Activated naive CD4-positive, alpha-beta T cell treated with anti-CD3 and anti-CD28 coated beads for 36 hours (primary cell): Measurements from ENCODE around the gene UBXN6. TPM values are rescaled to one million over a fixed set of nuclear protein-coding genes. Genes with fewer than 3 reads are reported as not detected.

ENCODE experiments used
- CTCF ChIA-PET: fragments of 350-600 bp; sonication (Branson Sonifier 250); formaldehyde crosslinking; loops from one replicate; lab custom pipeline; 2021; ENCODE audit warnings: antibody characterized with exemption; lab: Charles Lee
- DNase-seq: peaks from one replicate; pipeline ENCODE4 v3.0.0-alpha.2; 2020
- H3K27ac Mint-ChIP-seq: one replicate; pipeline ENCODE4 v1.8.0; 2021; ENCODE audit warnings: mild to moderate bottlenecking, mixed read lengths
- H3K27me3 Mint-ChIP-seq: one replicate; pipeline ENCODE4 v1.8.0; 2021; ENCODE audit warnings: low read depth, mixed read lengths
- H3K36me3 Mint-ChIP-seq: one replicate; pipeline ENCODE4 v1.8.0; 2021; ENCODE audit warnings: low read depth, mixed read lengths
- H3K4me1 Mint-ChIP-seq: one replicate; pipeline ENCODE4 v1.8.0; 2021; ENCODE audit warnings: low read depth, mixed read lengths
- H3K4me3 Mint-ChIP-seq: one replicate; pipeline ENCODE4 v1.8.0; 2021; ENCODE audit warnings: mild to moderate bottlenecking, moderate library complexity, mixed read lengths
- H3K9me3 Mint-ChIP-seq: one replicate; pipeline ENCODE4 v1.8.0; 2021; ENCODE audit warnings: mixed read lengths
- intact Hi-C: fragments of 100-400 bp; cut with micrococcal nuclease; formaldehyde crosslinking; loops from one replicate; pipeline ENCODE4 v1.15.1; 2023
- total RNA-seq, 2 experiments: library from RNA; stranded (reverse); gene quantifications; one replicate each; pipeline ENCODE4 v1.2.3, GENCODE V29; 2021

Gene UBXN6
- total RNA-seq, 2 experiments from 2014 or later = 28.7 to 36.2 TPM

GRCh38 chr19:4500841-4501591 is 43.4 kb upstream of the UBXN6 start:
- Mint-ChIP-seq H3K9me3 (no peaks in the 10 kb centered on the region), H3K36me3 (peaks cover 1% of the 10 kb centered on the region), H3K27me3 (no peaks in the 10 kb centered on the region), H3K4me1 (no peaks in the 10 kb centered on the region), H3K4me3 (no peak overlapping the region), H3K27ac (no peak overlapping the region)
- CTCF ChIA-PET = no interaction called here
- DNase-seq = no peak
- intact Hi-C loops = no loop called here

GRCh38 chr19:4499855-4500254 is 42.3 kb upstream of the UBXN6 start:
- DNase-seq = no peak
- Mint-ChIP-seq H3K9me3 (no peaks in the 10 kb centered on the region), H3K4me3 (no peak overlapping the region), H3K4me1 (no peaks in the 10 kb centered on the region), H3K27ac (no peak overlapping the region), H3K36me3 (peaks cover 4% of the 10 kb centered on the region), H3K27me3 (no peaks in the 10 kb centered on the region)
- CTCF ChIA-PET = interaction anchor here (2.4 kb wide), 1 partner anchor 25 kb away, joined by 7 read pairs; no protein-coding TSS in a partner anchor
- intact Hi-C loops = no loop called here

- CTCF ChIA-PET = interaction anchor here (2.4 kb wide), 1 partner anchor 26 kb away, joined by 7 read pairs; no protein-coding TSS in a partner anchor
- H3K4me3 Mint-ChIP-seq = no peak overlapping the region
- H3K4me1 Mint-ChIP-seq = no peaks in the 10 kb centered on the region
- no peak for DNase-seq
- H3K27ac Mint-ChIP-seq = peak overlapping the region; percentile 19
- no peaks in the 10 kb centered on the region for H3K9me3 Mint-ChIP-seq
- no peaks in the 10 kb centered on the region for H3K27me3 Mint-ChIP-seq
- intact Hi-C loops = no loop called here
- H3K36me3 Mint-ChIP-seq = peaks cover 6% of the 10 kb centered on the region
Measured at GRCh38 chr19:4499318-4499717, 41.7 kb upstream of the UBXN6 start.

GRCh38 chr19:4498694-4499093 is 41.1 kb upstream of the UBXN6 start:
- Mint-ChIP-seq H3K36me3 (peaks cover 6% of the 10 kb centered on the region), H3K9me3 (no peaks in the 10 kb centered on the region), H3K27me3 (no peaks in the 10 kb centered on the region), H3K4me3 (no peak overlapping the region), H3K4me1 (no peaks in the 10 kb centered on the region), H3K27ac (no peak overlapping the region)
- no peak for DNase-seq
- CTCF ChIA-PET = interaction anchor here (2.4 kb wide), 1 partner anchor 26 kb away, joined by 7 read pairs; no protein-coding TSS in a partner anchor
- intact Hi-C loops = no loop called here

GRCh38 chr19:4497770-4498389 is 40.3 kb upstream of the UBXN6 start:
- no peaks in the 10 kb centered on the region for H3K27me3 Mint-ChIP-seq
- peaks cover 6% of the 10 kb centered on the region for H3K36me3 Mint-ChIP-seq

DNA sequence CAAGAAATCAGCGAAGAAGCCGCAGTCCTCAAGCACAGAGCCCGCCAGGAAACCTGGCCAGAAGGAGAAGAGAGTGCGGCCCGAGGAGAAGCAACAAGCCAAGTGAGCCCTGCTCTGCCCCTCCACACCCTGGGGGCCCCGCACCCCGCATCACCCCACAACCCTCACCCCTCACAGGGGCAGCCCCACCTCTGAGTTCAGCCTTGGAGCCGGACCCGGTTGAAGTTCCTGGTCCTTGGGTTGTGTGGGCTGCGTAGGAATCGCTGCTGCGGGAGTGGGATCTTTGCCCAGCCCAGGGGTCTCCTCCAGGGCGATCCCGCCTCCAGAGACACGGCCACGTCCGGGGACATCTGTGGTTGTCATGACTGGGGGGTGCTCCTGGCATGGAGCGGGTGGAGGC is 38.7 kb upstream of the UBXN6 start:
- CTCF ChIA-PET = interaction anchor here (0.6 to 1.3 kb wide), 2 partner anchors 29 to 153 kb away, joined by 3 to 7 read pairs; no protein-coding TSS in a partner anchor
- Mint-ChIP-seq H3K27me3 (no peaks in the 10 kb centered on the region), H3K4me3 (no peak overlapping the region), H3K4me1 (no peaks in the 10 kb centered on the region), H3K9me3 (no peaks in the 10 kb centered on the region), H3K36me3 (peaks cover 6% of the 10 kb centered on the region), H3K27ac (no peak overlapping the region)
- DNase-seq = no peak
- intact Hi-C loops = no loop called here

More at GRCh38 chr19:4497770-4498389, 40.3 kb upstream of the UBXN6 start:
- H3K4me1 Mint-ChIP-seq = no peaks in the 10 kb centered on the region
- H3K9me3 Mint-ChIP-seq = no peaks in the 10 kb centered on the region
- intact Hi-C loops = no loop called here
- H3K4me3 Mint-ChIP-seq = no peak overlapping the region
- CTCF ChIA-PET = interaction anchor here (2.4 kb wide), 1 partner anchor 27 kb away, joined by 7 read pairs; no protein-coding TSS in a partner anchor
- no peak overlapping the region for H3K27ac Mint-ChIP-seq
- DNase-seq = no peak

- Mint-ChIP-seq H3K4me1 (no peaks in the 10 kb centered on the region), H3K36me3 (peaks cover 6% of the 10 kb centered on the region), H3K9me3 (no peaks in the 10 kb centered on the region), H3K27me3 (no peaks in the 10 kb centered on the region), H3K27ac (no peak overlapping the region), H3K4me3 (no peak overlapping the region)
- DNase-seq = no peak
- CTCF ChIA-PET = interaction anchor here (0.7 kb wide), 1 partner anchor 53 kb away, joined by 6 read pairs; no protein-coding TSS in a partner anchor
- intact Hi-C loops = no loop called here
Measured at GRCh38 chr19:4495471-4495870, 37.9 kb upstream of the UBXN6 start.

DNA sequence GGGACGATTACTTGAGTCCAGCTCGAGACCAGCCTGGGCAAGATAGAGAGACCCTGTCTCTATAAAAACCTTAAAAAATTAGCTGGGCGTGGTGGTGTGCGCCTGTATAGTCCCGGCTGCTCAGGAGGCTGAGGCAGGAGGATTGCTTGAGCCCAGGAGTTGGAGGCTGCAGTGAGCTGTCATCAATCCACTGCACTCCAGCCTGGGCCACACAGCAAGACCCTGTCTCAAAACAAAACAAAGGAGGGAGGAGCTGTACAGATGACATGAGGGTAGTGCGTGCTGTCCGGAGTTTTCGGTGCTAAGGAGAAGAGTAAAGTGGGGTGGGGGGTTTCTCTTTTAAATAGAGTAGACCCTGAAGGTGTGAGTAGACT is 37.1 kb upstream of the UBXN6 start:
- Mint-ChIP-seq H3K4me1 (no peaks in the 10 kb centered on the region), H3K9me3 (no peaks in the 10 kb centered on the region), H3K27me3 (no peaks in the 10 kb centered on the region), H3K4me3 (no peak overlapping the region), H3K36me3 (peaks cover 9% of the 10 kb centered on the region), H3K27ac (no peak overlapping the region)
- no peak for DNase-seq
- intact Hi-C loops = no loop called here
- CTCF ChIA-PET = interaction anchor here (0.7 kb wide), 1 partner anchor 31 kb away, joined by 5 read pairs; no protein-coding TSS in a partner anchor

- CTCF ChIA-PET = interaction anchor here (0.7 kb wide), 1 partner anchor 31 kb away, joined by 5 read pairs; no protein-coding TSS in a partner anchor
- no peak overlapping the region for H3K4me3 Mint-ChIP-seq
- no peaks in the 10 kb centered on the region for H3K9me3 Mint-ChIP-seq
- H3K36me3 Mint-ChIP-seq = peaks cover 9% of the 10 kb centered on the region
- H3K27me3 Mint-ChIP-seq = no peaks in the 10 kb centered on the region
- no peak for DNase-seq
- no peaks in the 10 kb centered on the region for H3K4me1 Mint-ChIP-seq
- intact Hi-C loops = no loop called here
- H3K27ac Mint-ChIP-seq = no peak overlapping the region
Measured at GRCh38 chr19:4493929-4494690, 36.5 kb upstream of the UBXN6 start.

DNA sequence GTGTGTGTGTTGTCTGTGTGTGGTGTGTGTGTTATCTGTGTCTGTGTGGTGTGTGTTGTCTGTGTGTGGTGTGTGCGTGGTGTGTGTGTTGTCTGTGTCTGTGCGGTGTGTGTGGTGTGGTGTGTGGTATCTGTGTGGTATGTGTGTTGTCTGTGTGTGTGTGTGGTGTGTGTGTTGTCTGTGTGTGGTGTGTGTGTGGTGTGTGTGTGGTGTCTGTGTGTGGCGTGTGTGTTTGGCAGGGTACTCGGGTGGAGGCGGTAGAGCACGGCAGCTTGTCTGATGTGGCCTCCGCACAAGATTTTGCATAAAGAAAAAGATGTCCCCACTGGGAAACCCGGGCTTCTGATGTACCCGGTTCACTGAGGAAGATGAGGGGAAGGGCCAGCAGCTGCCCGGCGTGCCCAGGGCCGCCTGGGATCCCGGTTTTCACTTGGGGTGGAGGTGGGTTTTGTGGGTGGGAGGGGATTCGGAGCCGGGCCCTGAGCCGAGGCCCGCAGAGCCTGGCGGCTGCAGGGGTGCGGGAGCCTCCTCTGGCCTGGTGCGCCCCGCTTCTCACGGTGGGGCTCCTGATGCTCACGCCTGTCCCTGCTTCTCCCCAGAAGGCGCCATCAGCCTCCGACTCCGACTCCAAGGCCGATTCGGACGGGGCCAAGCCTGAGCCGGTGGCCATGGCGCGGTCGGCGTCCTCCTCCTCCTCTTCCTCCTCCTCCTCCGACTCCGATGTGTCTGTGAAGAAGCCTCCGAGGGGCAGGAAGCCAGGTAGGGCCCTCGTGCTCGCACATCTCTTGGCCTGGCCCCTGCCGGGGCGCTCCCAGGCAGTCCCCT is 35.7 kb upstream of the UBXN6 start:
- no peak overlapping the region for H3K27ac Mint-ChIP-seq
- H3K9me3 Mint-ChIP-seq = no peaks in the 10 kb centered on the region
- H3K27me3 Mint-ChIP-seq = no peaks in the 10 kb centered on the region
- CTCF ChIA-PET = interaction anchor here (0.6 kb wide), 1 partner anchor 318 kb away, joined by 3 read pairs; no protein-coding TSS in a partner anchor
- DNase-seq = no peak
- H3K36me3 Mint-ChIP-seq = peaks cover 9% of the 10 kb centered on the region
- no peaks in the 10 kb centered on the region for H3K4me1 Mint-ChIP-seq
- H3K4me3 Mint-ChIP-seq = no peak overlapping the region
- intact Hi-C loops = no loop called here

GRCh38 chr19:4492337-4493103 is 34.9 kb upstream of the UBXN6 start:
- Mint-ChIP-seq H3K4me1 (no peaks in the 10 kb centered on the region), H3K36me3 (peaks cover 9% of the 10 kb centered on the region), H3K27ac (no peak overlapping the region), H3K4me3 (no peak overlapping the region), H3K9me3 (no peaks in the 10 kb centered on the region), H3K27me3 (no peaks in the 10 kb centered on the region)
- CTCF ChIA-PET = no interaction called here
- no peak for DNase-seq
- intact Hi-C loops = no loop called here
